Activated CD4-positive, alpha-beta T cell treated with anti-CD3 and anti-CD28 coated beads, Interleukin-2, Interleukin-4, amounts not matched to agents 100 ng/mL and 50 ng/mL, durations not matched to agents 16 hours and 8 hours (primary cell): ENCODE results near the gene ADM5.

Experiments used
- DNase-seq: peaks from one replicate; pipeline ENCODE4 v3.0.0-alpha.2; 2020; ENCODE audit warnings: low spot score

The ADM5 gene

DNA sequence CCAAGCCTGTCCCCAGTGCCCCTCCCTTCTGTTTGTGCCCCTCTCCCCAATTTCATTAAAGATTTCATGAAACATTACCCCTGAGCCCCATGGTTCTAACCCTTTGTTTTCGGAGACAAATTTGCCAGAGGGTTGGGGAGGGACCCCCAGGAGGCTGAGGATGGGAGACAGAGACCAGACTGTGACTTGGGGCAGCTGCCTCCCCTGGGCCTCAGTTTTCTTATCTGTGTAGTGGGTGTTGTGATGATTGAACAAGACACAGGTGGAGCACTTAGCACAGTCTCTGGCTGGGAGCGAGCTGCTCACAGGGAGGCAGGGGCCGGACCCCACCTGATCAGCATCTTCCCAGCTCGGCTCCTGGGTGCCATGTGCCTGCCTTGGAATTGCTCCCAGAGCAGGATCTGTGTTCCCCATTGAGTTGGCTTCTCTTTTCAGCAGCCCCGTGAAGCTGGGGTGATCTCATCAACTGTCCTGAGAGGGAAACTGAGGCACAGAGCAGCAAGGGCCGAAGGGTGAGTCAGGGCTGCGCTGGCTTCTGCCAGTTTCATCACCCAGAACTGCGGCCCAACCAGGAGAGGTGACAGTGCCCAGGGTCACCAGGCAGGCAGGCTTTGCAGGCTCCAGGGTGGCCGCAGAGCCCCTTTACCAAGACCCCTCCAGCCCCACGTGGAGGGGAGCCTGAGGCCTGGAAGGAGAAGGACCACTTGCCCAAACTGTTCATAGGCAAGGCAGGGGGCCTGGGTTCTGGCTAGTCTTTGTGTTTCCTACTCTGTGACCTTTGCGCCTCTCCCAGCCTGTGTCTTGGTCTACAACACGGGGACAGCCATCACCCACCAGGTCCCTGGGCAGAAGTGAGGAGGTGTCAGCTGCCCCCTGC is 30.6 kb upstream of the ADM5 start:
- DNase-seq = no peak

DNA sequence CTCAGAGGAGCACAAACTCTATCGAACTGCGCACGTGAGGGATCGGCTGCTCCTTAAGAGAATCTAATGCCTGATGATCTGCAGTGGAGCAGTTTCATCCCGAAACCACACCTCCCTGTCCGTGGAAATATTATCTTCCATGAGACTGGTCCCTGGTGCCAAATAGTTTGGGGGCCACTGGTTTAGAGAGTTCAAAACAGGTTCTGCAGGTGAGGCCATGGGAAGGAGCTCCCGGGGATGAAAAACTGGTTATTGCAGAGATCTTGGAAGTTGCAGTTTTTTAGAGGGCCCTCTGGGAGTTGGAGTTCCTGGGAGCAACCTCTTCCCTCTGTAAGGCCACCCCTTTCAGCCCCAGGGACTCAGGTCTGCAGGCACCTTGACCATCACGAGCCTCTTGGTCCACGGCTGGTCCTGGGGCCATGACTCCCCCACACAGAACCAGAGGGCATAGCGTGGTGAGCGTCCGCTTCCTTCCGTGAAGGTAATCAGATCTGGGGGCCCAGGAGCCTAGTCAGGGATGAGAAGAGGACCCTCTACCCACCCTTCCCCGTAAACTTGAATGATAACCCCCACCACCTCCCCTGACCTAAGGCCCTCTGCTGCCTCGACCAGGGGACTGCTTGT is 28.9 kb upstream of the ADM5 start:
- no peak for DNase-seq

DNA sequence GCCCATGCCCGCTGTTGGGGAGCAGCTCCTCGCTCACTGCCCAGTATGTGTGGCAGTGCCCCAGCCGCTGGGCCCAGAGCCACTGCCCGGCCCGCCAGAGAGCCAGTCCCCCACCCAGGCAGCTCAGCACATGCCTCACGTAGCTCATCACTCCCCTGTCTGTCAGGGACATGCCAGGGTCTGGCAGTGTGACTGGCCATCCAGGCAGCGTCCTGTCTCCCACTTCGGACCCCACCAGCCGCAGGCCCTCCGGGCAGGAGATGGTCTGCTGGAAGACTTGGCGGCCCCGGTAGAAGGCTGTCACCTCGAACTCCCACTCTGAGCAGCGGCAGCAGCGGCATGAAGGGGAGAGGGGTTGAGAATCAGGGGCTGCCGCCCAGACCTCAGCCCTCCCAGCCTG is 27.4 kb upstream of the ADM5 start:
- DNase-seq = no peak

DNA sequence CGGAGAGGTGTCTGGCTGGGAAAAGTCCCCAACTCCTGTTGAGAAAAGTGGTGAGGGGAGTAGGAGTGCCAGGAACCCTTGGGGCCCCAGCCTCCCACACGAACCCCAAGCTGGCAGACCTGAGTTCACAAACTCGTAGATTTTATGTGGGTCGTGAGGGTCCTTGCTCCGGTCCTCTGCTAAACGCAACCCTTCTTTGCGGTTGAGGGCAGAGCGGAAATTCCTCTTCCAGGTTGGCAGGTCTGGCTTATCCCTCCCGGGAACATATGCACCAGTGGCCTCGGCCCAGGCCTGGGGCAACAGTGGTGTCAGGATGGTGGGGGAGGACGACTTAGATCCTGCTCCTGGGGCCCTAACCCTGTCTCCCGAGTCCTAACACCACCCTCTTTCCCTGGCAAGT is 26.2 kb upstream of the ADM5 start:
- DNase-seq = no peak

DNA sequence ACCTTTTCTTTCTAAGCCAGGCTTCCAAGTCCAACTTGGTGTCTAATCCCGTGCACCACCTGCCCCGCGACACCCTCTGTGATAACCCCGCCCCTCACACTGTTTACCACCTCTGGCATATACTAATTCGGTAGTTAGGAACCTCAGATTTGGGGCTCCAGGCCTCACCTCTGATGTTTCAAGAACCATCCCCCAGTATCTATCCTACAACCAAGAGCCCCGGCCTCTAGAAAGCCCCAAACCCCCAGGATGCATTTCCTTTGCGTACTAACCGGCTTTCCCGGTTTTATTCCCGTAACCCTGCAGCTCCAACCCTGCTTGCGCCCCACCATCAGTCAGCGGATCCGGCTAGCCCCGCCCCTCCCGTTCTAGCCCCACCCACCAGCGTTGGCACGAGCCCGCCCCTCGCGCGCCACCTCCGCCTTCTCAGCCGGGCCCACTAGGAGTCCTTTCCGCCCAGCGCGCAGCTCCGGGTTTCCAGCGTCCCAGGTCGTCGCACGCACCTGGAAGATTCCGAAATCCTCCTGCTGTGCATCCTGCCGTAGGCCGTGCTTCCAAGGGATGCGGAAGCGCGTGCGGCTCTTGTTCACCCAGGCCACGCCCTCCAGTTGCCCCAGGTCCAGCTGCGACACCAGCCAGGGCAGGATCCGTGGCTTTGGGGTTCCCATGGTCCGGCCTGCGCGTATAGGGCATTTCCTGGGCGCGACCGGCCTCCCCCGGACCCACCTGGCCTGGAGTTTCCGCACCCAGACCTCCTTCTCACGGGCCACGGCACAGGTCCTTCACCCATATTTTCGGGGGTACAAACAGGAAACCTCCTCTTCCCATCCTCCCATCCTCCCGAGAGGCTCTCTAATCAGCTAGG is 25.0 kb upstream of the ADM5 start:
- peak; percentile 90 for DNase-seq

DNA sequence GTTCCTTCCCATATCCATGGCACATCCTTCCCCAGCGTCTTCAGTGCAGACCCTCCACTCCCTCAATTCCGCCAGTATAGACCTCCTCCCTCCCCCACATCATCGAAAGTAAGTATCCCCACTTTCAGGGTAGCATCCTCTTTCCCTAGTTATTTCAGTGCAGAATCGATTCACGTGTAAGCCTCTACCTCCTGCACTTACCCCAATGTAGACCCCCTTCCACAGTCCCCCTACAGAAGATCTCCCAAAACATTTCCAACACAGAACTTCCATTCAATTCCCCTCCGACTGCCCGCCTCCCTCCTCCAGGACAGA is 24.4 kb upstream of the ADM5 start:
- no peak for DNase-seq

DNA sequence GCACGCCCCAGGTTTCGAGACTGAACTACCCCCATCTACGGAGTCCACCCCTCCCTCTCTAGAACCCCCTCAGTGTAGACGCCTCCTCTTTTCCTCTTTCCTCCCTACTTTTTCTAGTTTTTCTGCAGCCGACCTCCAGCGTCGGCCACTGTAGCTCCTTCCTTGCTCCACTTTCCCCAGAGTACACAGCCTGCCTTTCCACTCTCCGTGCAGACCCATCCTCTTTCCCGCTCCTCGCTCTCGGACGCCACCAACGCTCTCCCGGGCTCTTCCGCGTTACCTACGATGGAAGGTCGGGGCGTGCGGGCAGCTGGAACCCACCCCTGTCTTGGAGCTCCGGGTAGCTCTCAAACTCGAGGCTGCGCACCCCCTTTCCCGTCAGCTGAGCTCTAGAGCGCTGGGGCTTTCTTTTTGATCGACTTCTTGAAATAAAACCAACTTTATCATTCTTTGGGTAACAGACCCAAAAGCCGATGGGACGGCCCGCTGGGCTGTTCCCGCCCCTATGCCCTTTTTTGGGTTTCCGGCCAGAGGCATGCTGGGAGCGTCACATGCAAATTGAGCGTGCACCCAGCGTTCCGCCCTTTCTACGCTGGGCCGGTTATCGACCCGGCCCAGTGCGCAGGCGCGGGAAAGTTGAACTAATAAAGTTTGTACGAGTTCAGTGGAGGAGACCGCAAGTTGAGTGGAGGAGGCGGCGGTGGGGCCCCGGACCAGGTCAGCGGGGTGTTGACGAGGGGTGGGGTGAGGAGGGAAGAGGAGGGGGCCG is 23.9 kb upstream of the ADM5 start, which contains the start of the genes BCL2L12 and IRF3:
BCL2L12 (plus strand) TSS at position 583 of the 769 bp plus-strand sequence. CDS start 760 bp downstream, outside the sequence.
IRF3 (minus strand) TSS at position 507 of the 769 bp plus-strand sequence. CDS start 1,019 bp downstream, outside the sequence.
- peak; percentile 99 for DNase-seq

DNA sequence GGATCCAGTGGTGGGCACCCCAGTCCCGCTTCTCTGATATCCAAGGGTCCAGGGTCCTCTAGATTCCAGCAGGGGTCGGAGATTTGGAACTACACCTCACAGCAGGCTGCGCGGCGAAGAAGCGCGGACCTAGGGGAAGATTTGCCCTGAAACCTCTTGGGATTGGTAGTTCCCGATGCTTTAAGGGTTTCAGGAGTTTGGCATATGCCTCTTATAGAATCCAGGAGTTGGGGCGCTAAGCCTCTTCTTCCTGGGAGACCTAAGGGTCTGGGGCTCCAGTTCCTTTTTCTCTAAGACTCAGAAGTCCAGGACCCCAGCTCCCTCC is 23.3 kb upstream of the ADM5 start:
- no peak for DNase-seq

DNA sequence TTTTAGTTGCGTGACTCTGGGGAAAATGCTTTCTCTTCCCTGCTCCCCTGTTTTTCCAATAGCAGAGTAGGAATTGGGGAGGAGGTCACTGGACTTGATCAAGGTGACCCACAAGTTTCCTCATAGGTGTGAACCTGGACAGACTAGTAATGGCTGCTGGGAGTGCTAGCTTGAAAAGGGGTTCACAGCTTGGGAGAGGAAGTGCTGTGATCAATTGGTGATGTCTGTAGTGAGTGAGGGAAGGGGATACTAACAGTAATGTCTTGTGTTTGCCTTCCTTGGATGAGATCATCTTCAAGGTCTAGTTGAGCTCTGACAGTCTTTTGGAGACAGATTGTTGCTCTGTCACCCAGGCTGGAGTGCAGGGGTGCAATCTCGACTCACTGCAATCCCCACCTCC is 21.9 kb upstream of the ADM5 start:
- DNase-seq = no peak

DNA sequence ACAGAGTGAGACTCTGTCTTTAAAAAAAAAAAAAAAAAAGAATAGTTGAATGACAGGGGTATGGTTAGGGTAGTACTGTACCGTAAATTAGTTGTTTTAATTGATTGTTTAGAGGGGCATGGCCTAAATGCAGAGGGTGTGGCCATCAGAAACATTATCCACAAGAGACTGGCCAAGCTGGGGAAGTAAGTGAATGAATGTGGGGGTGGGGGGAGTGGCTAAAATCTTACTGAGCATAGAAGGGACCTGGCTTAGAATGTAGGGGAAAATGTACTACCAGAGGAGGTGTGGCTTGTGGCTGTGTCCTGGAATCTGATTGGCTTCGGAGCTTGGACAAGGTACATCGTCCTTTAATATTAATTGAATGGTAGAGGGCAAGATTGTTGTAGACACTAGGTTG is 19.9 kb upstream of the ADM5 start:
- no peak for DNase-seq

DNA sequence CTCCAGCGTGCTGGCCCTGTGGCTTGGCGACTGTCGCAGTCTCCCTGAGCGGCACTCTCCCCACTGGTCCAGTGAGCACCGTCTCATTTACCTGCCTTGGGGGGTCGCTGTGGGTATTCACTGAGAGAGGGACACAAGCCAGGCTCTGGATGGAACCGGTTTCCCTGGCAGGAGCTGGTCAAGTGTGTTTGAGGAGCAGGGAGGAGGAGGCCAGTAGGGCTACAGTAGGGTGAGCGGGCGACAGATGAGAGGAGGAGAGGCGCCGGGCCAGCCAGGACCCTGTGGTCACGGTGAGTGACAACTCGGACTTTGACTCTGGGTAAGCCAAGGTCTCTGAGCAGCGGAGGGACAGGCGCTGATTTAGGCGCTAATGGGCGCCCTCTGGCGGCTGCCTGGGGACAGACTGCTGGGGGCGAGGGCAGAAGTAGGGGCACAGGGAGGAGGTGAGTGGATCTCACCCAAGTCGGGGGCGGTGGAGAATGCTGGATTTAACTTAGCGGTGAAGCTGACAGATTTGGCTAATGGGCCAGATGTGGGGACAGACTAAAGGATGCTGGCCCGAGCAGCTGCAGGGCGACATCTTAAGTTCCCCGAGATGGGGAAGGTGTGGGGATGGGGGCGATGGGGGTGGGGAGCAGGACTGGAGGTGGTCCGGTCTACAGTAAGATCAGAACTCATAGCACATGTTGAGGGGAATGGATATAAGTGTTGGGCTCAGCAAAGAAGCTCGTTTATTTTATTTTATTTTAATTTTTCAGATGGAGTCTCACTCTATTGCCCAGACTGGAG is 17.1 kb upstream of the ADM5 start:
- peak; percentile 78 for DNase-seq

DNA sequence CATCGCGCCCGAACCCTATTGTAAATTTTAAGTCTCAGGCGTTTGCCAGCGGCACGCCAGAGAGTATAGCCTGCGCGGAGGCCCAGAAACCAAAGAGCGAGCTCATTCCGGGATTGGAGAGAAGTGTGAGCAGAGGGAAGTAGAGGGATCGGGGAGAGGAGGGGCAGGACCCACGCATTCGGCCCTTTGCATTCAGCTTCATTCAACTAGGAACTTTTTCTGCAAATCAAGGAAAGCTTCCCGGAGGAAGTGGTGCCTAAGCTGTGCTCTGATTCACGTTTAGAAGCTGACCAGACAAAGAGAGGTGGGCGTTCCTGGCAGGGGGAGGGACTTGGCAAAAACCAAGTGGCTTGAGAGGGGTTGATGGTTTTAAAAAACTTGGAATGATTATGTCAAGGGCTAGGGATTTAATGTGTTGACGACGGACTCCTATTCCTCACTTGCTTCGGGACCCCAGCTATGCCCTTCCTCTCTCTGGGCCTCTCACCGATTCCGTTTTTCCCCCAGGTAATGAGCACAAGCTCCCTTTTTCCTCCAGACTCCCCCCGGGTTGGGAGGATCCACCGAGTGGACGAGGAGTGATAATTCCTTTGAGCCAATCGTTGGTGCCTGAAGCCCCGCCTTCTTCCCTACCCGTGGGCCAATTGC is 13.1 kb upstream of the ADM5 start:
- DNase-seq = peak; percentile 81

DNA sequence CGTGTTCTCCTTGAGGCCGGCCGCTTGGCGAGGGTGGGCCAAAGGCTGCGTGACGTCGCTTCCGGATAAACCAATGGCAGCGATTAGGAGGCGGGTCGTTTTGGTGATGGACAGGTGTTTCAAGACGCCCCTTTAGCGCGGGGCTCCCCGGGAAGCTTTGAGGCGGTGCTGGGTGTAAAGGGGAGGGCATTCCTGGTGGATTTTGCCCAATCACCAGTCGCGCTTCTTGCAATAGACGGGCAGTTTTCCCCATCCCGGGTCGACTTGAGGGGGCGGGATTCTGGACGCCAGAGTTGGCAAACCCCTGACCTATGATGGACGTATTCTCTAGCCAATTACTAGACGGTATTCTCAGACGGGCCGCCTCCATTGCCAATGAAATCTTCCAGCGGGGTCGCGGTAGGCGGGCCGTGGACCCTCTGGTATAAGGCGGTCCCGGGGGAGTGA is 12.6 kb upstream of the ADM5 start:
- peak; percentile 100 for DNase-seq

DNA sequence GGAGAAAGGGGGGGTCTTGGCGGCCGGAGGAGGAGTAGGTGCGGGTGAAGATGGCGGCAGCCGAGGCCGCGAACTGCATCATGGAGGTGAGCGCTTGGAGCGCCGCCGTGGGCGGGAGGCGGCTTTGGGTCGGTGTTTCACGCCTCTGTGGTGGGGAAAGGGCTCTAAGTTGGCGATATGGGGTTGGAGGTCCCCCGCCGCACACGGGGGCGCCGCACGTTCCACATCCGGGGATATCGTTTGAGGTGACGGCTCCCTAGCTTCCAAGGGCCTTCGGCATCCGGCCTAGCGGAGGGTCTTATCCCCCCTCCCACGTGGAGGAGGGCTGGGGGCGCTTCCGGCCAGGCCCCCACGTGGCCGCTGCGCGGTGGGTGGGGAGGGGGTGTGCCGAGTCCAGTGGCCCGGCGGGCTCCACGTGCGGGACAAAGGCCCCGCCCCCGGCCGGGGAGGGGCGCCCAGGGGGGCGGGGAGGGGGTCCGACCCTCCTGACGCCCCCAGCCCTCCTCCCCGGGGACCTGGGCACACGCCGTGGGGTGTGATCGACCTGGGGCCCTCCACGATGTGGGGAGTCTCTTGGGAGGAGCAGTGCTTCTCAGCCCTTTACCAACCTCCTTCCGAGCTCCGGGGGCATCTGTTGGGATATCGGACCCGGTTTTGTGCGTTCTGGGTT is 12.0 kb upstream of the ADM5 start, which contains the start of gene PRMT1:
PRMT1 (plus strand) TSS at position 41 of the 670 bp plus-strand sequence; CDS start at position 51, 10 bp downstream.
- DNase-seq = peak; percentile 49

DNA sequence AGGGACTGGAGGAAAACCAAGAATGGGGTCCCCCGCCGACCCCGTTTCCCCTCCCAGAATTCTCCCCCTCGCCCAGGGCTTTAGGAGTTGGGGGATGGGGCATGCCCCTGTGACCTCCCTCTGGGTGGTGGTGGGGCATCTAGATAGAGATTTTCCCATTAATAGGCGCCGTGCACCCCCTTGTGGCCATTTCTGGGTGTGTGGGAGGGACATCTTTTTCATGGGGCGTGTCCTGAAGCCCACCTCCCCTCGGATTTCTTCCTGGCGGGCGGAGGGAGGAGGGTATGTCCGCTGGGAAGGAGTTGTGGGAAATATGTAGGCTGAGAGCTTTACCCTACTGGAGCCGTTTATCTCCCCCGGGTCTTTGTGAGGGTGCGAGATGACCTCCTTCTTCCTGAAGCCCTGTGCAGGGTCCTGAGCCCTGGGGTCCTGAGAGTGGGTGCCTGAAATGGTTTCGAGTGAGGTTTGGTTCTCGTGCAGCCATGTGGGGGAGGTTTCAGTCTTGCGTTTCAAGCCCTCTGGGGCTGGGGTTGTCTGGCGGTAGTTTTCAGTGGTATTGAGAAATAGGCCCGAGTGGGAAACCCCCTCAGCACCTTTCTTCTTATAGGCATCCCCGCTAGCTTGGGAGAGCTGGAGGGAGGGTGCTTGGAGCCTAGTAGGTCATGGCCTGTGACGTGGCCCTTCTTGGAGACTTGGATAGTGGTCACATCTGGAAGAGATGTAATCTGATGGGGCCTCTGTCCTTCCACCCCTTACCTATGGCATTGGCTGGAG is 11.3 kb upstream of the ADM5 start:
- peak; percentile 82 for DNase-seq

DNA sequence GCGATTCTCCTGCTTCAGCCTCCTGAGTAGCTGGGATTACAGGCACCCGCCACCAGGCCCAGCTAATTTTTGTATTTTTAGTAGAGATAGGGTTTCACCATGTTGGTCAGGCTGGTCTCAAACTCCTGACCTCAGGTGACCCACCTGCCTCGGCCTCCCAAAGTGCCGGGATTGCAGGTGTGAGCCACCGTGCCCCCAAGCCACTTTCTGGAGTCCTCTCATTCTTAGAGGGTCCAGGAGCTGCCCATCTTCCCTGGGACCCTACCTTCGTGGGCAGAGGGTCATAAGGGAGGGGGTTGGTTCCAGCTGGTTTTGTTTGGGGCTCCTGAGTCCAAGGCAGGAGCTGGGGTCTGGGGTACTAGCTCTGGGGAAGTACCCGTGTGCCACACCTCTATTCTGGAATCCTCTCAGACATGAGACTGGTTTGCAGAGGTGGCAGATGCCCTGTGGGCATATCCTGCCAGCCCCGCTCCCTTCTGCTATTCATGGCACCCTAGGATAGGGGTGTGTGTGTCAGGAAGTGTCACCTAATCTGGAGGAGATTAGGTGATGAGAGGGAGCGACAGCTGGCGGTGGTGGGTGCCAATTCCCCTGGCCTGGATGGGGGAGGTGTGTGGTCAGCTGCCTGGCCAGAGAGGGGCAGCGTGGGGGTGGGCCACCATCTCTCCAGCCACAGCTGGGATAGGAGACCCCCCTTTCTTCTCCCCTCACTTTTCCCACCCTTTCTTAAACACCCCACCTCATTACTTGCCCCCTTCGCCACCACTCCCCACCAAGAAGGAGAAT is 10.2 kb upstream of the ADM5 start:
- DNase-seq = no peak

DNA sequence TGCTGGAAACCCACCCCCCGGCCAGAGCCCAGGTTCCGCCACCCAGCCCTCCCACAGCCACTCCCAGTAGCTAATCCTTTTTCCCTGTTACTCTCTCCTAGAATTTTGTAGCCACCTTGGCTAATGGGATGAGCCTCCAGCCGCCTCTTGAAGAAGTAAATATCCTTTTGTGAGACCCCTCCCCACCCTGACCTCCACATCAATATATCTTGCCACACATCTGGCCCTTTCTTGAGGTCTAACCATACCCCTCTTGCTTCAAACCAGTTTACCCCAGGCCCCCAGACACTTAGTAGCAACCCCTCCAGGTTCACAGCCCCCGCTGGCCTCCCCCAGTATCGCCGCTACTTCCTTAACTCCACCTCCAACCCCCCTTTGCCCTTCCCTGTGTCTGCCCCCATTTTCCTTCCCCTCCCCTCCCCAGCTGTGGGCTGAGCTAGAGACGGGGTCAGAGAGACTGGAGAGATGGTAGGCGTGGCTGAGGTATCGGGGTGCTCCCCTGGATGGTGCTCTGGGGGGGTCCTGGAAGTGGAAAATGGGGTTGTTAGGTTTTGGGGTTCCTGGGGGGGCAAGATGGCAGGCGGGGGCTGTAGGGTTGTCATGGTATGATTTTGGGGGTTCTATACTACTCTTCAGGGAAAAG is 9.5 kb upstream of the ADM5 start:
- no peak for DNase-seq
